Subcutaneous abdominal adipose tissue (tissue), 5 donors: ENCODE results near the gene HCK.

Experiments used
- H3K27ac ChIP-seq: one replicate; pipeline ENCODE4 v1.7.0; 2013; ENCODE audit warnings: low read depth, mild to moderate bottlenecking, inconsistent platforms, low read length, moderate library complexity
- H3K27me3 ChIP-seq, 5 donors: one replicate each; pipeline ENCODE4 v1.7.0; 2013; ENCODE audit warnings: low read length in 5 of 5, inconsistent platforms in 1 of 5; ENCODE audit not compliant: control insufficient read depth in 5 of 5, insufficient read depth in 4 of 5
- H3K36me3 ChIP-seq, 5 donors: one replicate each; pipeline ENCODE4 v1.7.0; 2013; ENCODE audit warnings: low read length in 5 of 5; ENCODE audit not compliant: control insufficient read depth in 5 of 5, insufficient read depth in 5 of 5
- H3K4me1 ChIP-seq, 5 donors: one replicate each; pipeline ENCODE4 v1.7.0; 2013; ENCODE audit warnings: low read length in 5 of 5, mild to moderate bottlenecking in 3 of 5, moderate library complexity in 1 of 5; ENCODE audit not compliant: control insufficient read depth in 5 of 5, insufficient read depth in 5 of 5
- H3K4me3 ChIP-seq, 5 donors: one replicate each; pipeline ENCODE4 v1.7.0; 2013; ENCODE audit warnings: low read length in 5 of 5, low read depth in 1 of 5
- H3K9ac ChIP-seq, 5 donors: one replicate each; pipeline ENCODE4 v1.7.0; 2013; ENCODE audit warnings: low read length in 5 of 5, mild to moderate bottlenecking in 4 of 5, moderate library complexity in 3 of 5
- H3K9me3 ChIP-seq, 5 donors: one replicate each; pipeline ENCODE4 v1.7.0; 2013; ENCODE audit warnings: low read length in 5 of 5; ENCODE audit not compliant: control insufficient read depth in 5 of 5
- donor health status: healthy.
- donor health status: healthy.
- donor health status: healthy.
- donor health status: healthy.
- donor health status: healthy.

HCK gene

GRCh38 chr20:32070690-32071213 lies 18.7 kb downstream of the HCK start:
- H3K27me3 ChIP-seq, result peaks cover 0 to 7% (median 0%) of the 10 kb centered on the region in 5 donors
- H3K4me3 ChIP-seq, result no peak overlapping the region
- H3K4me1 ChIP-seq, result peaks cover 0 to 19% (median 7%) of the 10 kb centered on the region in 5 donors
- no peak overlapping the region for H3K9ac ChIP-seq
- H3K36me3 ChIP-seq, result peaks cover 0 to 17% (median 2%) of the 10 kb centered on the region in 5 donors
- H3K27ac ChIP-seq, result no peak overlapping the region
- no peaks in the 10 kb centered on the region for H3K9me3 ChIP-seq

DNA sequence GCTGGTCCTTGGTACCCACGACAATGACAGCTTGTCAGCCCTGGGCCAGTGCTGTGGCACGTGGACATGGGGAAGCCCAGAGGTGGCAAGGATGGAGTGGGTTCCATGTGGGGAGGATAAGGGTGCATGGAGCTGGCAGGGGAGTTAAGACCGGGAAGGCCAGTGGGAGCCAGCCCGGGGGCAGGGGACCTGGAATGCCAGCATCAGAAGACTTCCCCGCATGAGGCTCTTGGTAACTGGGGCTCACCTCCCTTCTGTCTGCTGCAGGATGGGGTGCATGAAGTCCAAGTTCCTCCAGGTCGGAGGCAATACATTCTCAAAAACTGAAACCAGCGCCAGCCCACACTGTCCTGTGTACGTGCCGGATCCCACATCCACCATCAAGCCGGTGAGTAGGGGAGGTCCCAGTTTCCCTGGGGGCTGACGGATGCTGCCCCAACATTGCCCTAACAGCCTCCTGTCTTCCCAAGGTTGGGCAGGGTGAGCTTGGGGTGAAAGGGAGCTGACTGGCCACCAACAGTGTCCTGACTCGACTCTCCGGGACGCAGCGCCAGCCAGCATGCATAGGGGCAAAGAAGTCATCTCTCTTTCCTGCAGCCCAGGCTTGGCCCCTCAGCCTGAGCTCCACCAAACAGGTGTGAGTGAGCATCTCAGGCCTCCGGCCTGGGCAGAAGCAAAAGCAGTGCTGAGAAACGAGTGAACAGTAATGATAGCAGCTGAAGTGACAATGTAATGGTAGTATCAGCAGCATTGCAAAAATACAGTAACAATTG lies 19.5 kb downstream of the HCK start:
- no peak overlapping the region for H3K9ac ChIP-seq
- H3K36me3 ChIP-seq, result peaks cover 0 to 23% (median 2%) of the 10 kb centered on the region in 5 donors
- H3K4me3 ChIP-seq, result no peak overlapping the region
- H3K27me3 ChIP-seq, result peaks cover 0 to 7% (median 0%) of the 10 kb centered on the region in 5 donors
- H3K4me1 ChIP-seq, result peaks cover 0 to 19% (median 7%) of the 10 kb centered on the region in 5 donors
- no peaks in the 10 kb centered on the region for H3K9me3 ChIP-seq
- H3K27ac ChIP-seq, result no peak overlapping the region

DNA sequence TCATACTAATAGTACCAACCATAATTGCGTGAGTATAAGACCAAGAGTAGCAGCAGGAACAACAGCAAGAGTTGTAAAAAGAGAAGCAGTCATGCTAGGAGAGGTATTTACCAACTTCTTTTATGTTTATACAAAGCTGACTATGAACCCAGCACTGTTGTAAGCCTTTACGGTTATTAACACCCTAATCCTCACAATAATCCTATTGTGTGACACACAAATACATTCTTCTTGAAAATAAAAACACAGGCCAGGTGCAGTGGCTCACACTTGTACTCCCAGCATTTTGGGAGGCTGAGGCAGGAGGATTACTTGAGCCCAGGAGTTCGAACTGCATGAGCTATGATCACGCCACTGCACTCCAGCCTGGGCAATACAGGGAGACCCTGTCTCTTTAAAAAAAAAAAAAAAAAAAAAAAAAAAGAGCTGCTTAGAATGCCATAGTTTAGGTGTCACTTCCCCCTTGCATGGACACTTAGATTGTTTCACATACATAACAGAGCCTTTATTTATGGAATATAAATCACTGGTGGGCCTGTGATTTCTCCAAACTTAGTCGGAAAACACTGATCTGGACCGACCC lies 20.2 kb downstream of the HCK start:
- peaks cover 0 to 7% (median 0%) of the 10 kb centered on the region in 5 donors for H3K27me3 ChIP-seq
- H3K4me1 ChIP-seq, result peaks cover 0 to 19% (median 7%) of the 10 kb centered on the region in 5 donors
- H3K9me3 ChIP-seq, result no peaks in the 10 kb centered on the region
- H3K36me3 ChIP-seq, result peaks cover 0 to 23% (median 2%) of the 10 kb centered on the region in 5 donors
- H3K27ac ChIP-seq, result no peak overlapping the region
- no peak overlapping the region for H3K4me3 ChIP-seq
- no peak overlapping the region for H3K9ac ChIP-seq

DNA sequence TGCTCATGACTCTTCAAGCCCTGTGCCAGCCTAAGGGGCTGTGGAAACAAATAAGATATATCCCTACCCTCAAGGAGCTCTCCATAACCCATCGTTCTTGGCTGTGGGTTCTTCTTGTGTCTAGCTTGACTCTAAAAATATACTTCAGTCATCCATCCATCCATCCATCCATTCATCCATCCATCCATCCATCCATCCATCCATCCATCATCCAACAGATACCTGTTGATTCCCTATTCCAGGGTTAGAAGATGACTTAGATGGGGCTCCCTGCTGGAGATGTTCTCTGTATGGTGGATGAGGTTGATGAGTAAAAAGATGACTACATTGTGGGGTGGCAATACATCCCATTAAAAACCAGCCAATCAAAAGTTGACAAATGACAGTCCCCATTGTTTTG lies 23.5 kb downstream of the HCK start:
- Histone ChIP-seq H3K36me3 (peaks cover 0 to 28% (median 2%) of the 10 kb centered on the region in 5 donors), H3K4me1 (peaks cover 0 to 6% (median 0%) of the 10 kb centered on the region in 5 donors), H3K4me3 (no peak overlapping the region), H3K9ac (no peak overlapping the region), H3K27ac (no peak overlapping the region), H3K27me3 (peaks cover 0 to 9% (median 3%) of the 10 kb centered on the region in 5 donors), H3K9me3 (no peaks in the 10 kb centered on the region)

- H3K27ac ChIP-seq, result no peak overlapping the region
Measured at GRCh38 chr20:32077190-32077589, 25.1 kb downstream of the HCK start.

GRCh38 chr20:32078322-32078721 lies 26.3 kb downstream of the HCK start:
- H3K27me3 ChIP-seq, result peaks cover 0 to 12% (median under 1%) of the 10 kb centered on the region in 5 donors
- H3K36me3 ChIP-seq, result peaks cover 0 to 30% (median 2%) of the 10 kb centered on the region in 5 donors
- H3K4me1 ChIP-seq, result no peaks in the 10 kb centered on the region

More at GRCh38 chr20:32077190-32077589, 25.1 kb downstream of the HCK start:
- no peak overlapping the region for H3K4me3 ChIP-seq
- H3K4me1 ChIP-seq, result no peaks in the 10 kb centered on the region
- H3K9ac ChIP-seq, result no peak overlapping the region
- peaks cover 0 to 32% (median 2%) of the 10 kb centered on the region in 5 donors for H3K36me3 ChIP-seq
- no peaks in the 10 kb centered on the region for H3K9me3 ChIP-seq
- peaks cover 0 to 6% (median 0%) of the 10 kb centered on the region in 5 donors for H3K27me3 ChIP-seq

DNA sequence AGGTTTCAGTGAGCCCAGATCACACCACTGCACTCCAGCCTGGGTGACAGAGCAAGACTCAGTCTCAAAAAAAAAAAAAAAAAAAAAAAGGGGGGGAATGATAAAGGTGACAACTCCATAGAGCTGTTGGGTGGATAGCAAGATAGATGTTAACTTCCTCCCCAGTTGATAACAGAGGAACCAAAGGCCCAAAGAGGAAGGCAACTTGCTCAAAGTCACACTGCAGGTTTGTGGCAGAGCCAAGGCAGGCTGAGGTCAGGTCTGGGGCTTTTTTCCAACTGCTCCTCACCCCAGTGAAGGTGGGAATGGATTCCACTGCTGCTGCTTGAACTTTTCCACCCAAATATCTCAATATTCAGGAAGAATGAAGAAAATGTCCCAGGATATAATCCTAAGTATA lies 26.7 kb downstream of the HCK start:
- peaks cover 0 to 2% (median 0%) of the 10 kb centered on the region in 5 donors for H3K4me1 ChIP-seq
- H3K9me3 ChIP-seq, result no peaks in the 10 kb centered on the region
- no peak overlapping the region for H3K4me3 ChIP-seq
- H3K27ac ChIP-seq, result no peak overlapping the region
- H3K36me3 ChIP-seq, result peaks cover 0 to 26% (median 1%) of the 10 kb centered on the region in 5 donors
- peaks cover 0 to 12% (median 4%) of the 10 kb centered on the region in 5 donors for H3K27me3 ChIP-seq
- H3K9ac ChIP-seq, result no peak overlapping the region

More at GRCh38 chr20:32078322-32078721, 26.3 kb downstream of the HCK start:
- H3K9ac ChIP-seq, result no peak overlapping the region
- H3K9me3 ChIP-seq, result no peaks in the 10 kb centered on the region
- H3K4me3 ChIP-seq, result no peak overlapping the region
- no peak overlapping the region for H3K27ac ChIP-seq

DNA sequence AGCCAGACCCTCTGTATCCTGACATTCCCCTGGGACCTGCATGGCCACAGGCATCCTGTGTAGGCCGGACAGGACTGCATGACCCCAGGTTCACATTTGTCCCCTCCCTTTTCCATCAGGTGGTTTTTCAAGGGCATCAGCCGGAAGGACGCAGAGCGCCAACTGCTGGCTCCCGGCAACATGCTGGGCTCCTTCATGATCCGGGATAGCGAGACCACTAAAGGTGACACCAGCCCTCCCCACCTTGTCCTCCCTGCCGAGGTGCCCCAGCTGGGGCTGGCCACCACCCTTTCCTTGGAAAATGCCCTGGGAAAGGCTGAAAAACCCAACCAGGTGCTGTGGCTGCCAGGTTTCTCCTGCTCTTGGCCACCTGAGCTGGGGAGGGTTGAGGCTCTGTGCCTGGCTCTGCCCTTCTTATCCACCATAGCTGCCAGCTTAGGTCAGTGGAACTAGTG lies 27.6 kb downstream of the HCK start:
- peaks cover 0 to 28% (median 0%) of the 10 kb centered on the region in 5 donors for H3K36me3 ChIP-seq
- no peaks in the 10 kb centered on the region for H3K9me3 ChIP-seq
- H3K27me3 ChIP-seq, result peaks cover 0 to 9% (median 4%) of the 10 kb centered on the region in 5 donors
- peaks cover 0 to 3% (median 0%) of the 10 kb centered on the region in 5 donors for H3K4me1 ChIP-seq
- no peak overlapping the region for H3K4me3 ChIP-seq
- no peak overlapping the region for H3K9ac ChIP-seq
- no peak overlapping the region for H3K27ac ChIP-seq

DNA sequence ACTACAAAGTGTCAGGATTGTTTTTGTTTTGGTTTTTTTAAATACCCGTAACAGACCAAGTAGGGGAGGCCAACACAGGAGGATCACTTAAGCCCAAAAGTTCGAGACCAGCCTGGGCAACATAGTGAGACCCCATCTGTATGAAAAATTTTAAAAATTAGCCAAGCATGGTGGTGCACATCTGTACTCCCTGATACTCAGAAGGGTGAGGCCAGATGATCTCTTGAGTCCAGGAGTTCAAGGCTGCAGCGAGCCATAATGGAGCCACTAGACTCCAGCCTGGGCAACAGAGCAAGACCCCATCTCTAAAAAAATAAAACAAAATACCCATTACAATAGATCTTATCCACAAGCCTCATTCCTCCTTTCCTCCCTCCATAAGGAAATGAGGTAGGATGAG lies 28.7 kb downstream of the HCK start:
- H3K9ac ChIP-seq, result no peak overlapping the region
- no peaks in the 10 kb centered on the region for H3K9me3 ChIP-seq
- no peak overlapping the region for H3K4me3 ChIP-seq
- H3K27ac ChIP-seq, result no peak overlapping the region
- H3K4me1 ChIP-seq, result peaks cover 0 to 6% (median 0%) of the 10 kb centered on the region in 5 donors
- H3K36me3 ChIP-seq, result peaks cover 0 to 25% (median 0%) of the 10 kb centered on the region in 5 donors
- peaks cover 0 to 7% (median 4%) of the 10 kb centered on the region in 5 donors for H3K27me3 ChIP-seq

DNA sequence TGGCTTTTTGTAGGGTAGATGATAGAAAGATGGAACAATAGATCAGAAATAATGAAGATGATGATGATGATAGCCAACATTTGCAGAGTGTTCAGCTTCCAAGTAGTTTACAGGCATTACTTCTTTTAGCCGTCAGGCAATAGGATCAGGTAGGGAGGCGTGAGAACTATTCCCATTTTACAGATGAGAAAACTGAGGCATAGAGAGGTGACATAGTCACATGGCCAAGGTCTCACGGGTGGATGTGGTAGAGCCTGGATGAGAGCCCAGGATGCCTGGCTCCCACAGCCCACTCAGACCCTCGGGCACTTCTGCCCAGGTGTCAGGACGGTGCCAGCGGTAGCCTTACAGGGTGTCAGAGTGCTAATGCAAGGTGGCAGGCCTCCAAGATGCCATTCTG lies 31.4 kb downstream of the HCK start:
- no peak overlapping the region for H3K9ac ChIP-seq
- H3K9me3 ChIP-seq, result no peaks in the 10 kb centered on the region
- H3K4me3 ChIP-seq, result no peak overlapping the region
- H3K27ac ChIP-seq, result no peak overlapping the region
- H3K36me3 ChIP-seq, result peaks cover 0 to 30% (median 2%) of the 10 kb centered on the region in 5 donors
- H3K27me3 ChIP-seq, result peaks cover 0 to 9% (median 4%) of the 10 kb centered on the region in 5 donors
- H3K4me1 ChIP-seq, result peaks cover 0 to 6% (median 0%) of the 10 kb centered on the region in 5 donors
